ENCODE results near the gene RIPK3.

GRCh38 chr14:24364841-24365240 is 25.1 kb upstream of the RIPK3 start:
- TF ChIP-seq CTCF (IDR thresholded peaks at IDR 0.05; ENCODE audit: low read depth, low read length, missing input control) (no peak), FOXA1 (IDR thresholded peaks at IDR 0.05) (no peak), EGR1 (IDR thresholded peaks at IDR 0.05; ENCODE audit: low read depth in 2 of 2) (no peak), TAF1 (conservative IDR thresholded peaks at IDR 0.05) (no peak), RAD21 (IDR thresholded peaks at IDR 0.05) (no peak), JUND (IDR thresholded peaks at IDR 0.05) (no peak)
- TF ChIP-seq, protein P1, sequence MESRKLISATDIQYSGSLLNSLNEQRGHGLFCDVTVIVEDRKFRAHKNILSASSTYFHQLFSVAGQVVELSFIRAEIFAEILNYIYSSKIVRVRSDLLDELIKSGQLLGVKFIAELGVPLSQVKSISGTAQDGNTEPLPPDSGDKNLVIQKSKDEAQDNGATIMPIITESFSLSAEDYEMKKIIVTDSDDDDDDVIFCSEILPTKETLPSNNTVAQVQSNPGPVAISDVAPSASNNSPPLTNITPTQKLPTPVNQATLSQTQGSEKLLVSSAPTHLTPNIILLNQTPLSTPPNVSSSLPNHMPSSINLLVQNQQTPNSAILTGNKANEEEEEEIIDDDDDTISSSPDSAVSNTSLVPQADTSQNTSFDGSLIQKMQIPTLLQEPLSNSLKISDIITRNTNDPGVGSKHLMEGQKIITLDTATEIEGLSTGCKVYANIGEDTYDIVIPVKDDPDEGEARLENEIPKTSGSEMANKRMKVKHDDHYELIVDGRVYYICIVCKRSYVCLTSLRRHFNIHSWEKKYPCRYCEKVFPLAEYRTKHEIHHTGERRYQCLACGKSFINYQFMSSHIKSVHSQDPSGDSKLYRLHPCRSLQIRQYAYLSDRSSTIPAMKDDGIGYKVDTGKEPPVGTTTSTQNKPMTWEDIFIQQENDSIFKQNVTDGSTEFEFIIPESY (IDR thresholded peaks at IDR 0.05), result no peak

Data from liver (tissue), 3 donors.